Measurements from ENCODE around the gene HSF5. TPM values are rescaled to one million over a fixed set of nuclear protein-coding genes. Genes with fewer than 3 reads are reported as not detected.

Gene HSF5
- total and polyA plus RNA-seq, 2 of the 13 experiments (the other 11 are each of a cell fraction or from before 2014, with no cell fraction given), result not detected

DNA sequence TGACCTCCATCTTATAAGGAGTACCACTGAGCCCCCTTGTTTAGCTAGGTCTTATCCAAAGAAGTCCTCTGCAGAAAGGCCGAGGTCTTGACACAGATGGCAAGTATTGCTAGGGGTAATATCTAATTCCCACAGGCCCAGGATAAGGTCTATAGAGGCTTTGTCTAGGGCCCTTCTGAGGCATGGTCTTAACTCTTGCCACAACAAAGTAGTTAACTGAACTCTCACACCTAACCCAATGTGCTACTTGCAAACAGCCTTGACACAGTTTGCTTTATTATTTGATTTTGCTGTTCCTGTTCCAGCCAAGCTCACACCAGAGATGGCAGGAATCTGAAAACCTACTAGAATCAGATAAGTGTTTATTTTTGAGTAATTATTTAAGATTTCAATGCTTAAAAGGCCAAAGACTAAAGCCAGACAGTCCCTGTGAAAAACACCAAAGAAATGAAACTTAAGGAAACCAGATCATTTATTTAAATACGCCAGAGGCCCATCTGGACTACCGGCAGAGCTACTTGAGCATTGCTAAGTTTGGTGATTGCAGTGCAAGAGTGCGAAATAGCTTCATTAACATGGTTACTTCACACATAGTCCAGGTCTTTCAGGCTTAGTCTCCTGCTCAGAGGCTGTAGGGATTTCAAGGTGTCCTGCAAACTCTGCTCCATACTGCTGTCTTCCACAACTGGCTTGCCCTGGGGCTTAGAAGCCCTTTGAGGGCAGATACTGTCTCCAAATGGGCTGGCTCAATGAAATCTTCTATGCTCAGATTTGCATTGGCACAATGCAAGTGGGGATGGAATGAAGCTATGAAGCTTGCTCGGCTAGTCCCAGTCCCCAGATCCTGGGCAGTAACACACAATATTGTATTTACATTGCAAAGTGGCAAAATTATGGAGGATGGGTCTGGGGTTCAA lies 107.7 kb downstream of the HSF5 start:
- intact Hi-C loops (cut with micrococcal nuclease; ENCODE audit: unreplicated experiment), result loop anchor here (1.0 to 2.0 kb wide), 6 partner anchors 11 to 43 kb away; partner anchors contain the start of genes RNF43 and SUPT4H1
- TSS peak; percentile 26 for BruUV-seq (replicated peaks)
- H3K9me3 ChIP-seq (ENCODE audit: low read length), result no peaks in the 10 kb centered on the region
- TF ChIP-seq KLF12 (CRISPR knock-in tag; IDR thresholded peaks at IDR 0.05; ENCODE audit: borderline replicate concordance), result 0 out of 2 replicates have a peak, but pooled peaks have one; percentile 11
- TF ChIP-seq ZNF761 (CRISPR knock-in tag; conservative IDR thresholded peaks at IDR 0.05), result 0 out of 2 replicates have a peak, but pooled peaks have one; percentile 57
- TF ChIP-seq, protein P1, sequence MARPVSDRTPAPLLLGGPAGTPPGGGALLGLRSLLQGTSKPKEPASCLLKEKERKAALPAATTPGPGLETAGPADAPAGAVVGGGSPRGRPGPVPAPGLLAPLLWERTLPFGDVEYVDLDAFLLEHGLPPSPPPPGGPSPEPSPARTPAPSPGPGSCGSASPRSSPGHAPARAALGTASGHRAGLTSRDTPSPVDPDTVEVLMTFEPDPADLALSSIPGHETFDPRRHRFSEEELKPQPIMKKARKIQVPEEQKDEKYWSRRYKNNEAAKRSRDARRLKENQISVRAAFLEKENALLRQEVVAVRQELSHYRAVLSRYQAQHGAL (CRISPR knock-in tag; IDR thresholded peaks at IDR 0.05; ENCODE audit: not compliant biosample characterization), result no peak
- TF ChIP-seq ATF7-NPFF (CRISPR knock-in tag; IDR thresholded peaks at IDR 0.05; ENCODE audit: low read depth), result peak; percentile 40; the same call in 1 of the 2 replicates
- TF ChIP-seq ZBTB7A (CRISPR knock-in tag; IDR thresholded peaks at IDR 0.05), result 0 out of 2 replicates have a peak, but pooled peaks have one; percentile 4
- TF ChIP-seq TGIF2 (CRISPR knock-in tag; IDR thresholded peaks at IDR 0.05), result 0 out of 2 replicates have a peak, but pooled peaks have one; percentile 45
- TF ChIP-seq CHD4 (IDR thresholded peaks at IDR 0.05; ENCODE audit: borderline replicate concordance, low read length), result peak; percentile 23; the same call in 1 of the 2 replicates
- TF ChIP-seq MYC (CRISPR knock-in tag; IDR thresholded peaks at IDR 0.05; ENCODE audit: borderline replicate concordance), result no peak
- peak; percentile 16; the same call in 1 of the 2 replicates for TF ChIP-seq ZNF598 (CRISPR knock-in tag; IDR thresholded peaks at IDR 0.05; ENCODE audit: borderline replicate concordance)
- peak; percentile 12 for TF ChIP-seq POLR2G (IDR thresholded peaks at IDR 0.05; ENCODE audit: low read depth, low read length)
- 0 out of 2 replicates have a peak, but pooled peaks have one; percentile 14 for TF ChIP-seq MBD4 (IDR thresholded peaks at IDR 0.05; ENCODE audit: borderline replicate concordance, low read length)
- TF ChIP-seq ZC3H13 (CRISPR knock-in tag; IDR thresholded peaks at IDR 0.05), result peak; percentile 75; the same call in 1 of the 2 replicates
- no peak for TF ChIP-seq CENPT (CRISPR knock-in tag; IDR thresholded peaks at IDR 0.05; ENCODE audit: low read depth)
- no peak for TF ChIP-seq SOX13 (IDR thresholded peaks at IDR 0.05)
- peak in 1 of 2 experiments; percentile 23; a peak in 1 of 4 replicates for TF ChIP-seq SOX13 (CRISPR knock-in tag; conservative IDR thresholded peaks at IDR 0.05 in 1 of 2, IDR thresholded peaks at IDR 0.05 in 1 of 2)
- 0 out of 2 replicates have a peak, but pooled peaks have one; percentile 46 for TF ChIP-seq ZBTB34 (CRISPR knock-in tag; IDR thresholded peaks at IDR 0.05)
- TF ChIP-seq FIP1L1 (IDR thresholded peaks at IDR 0.05; ENCODE audit: borderline replicate concordance, insufficient read depth, low read depth, low read length), result peak; percentile 10; the same call in 1 of the 2 replicates
- TF ChIP-seq SIX1 (CRISPR knock-in tag; IDR thresholded peaks at IDR 0.05; ENCODE audit: borderline replicate concordance), result no peak
- TF ChIP-seq ZSCAN30 (CRISPR knock-in tag; IDR thresholded peaks at IDR 0.05), result peak; percentile 60; the same call in 1 of the 2 replicates
- 0 out of 2 replicates have a peak, but pooled peaks have one; percentile 21 for TF ChIP-seq ARID2 (CRISPR knock-in tag; IDR thresholded peaks at IDR 0.05; ENCODE audit: borderline replicate concordance)
- TF ChIP-seq ZNF543 (CRISPR knock-in tag; IDR thresholded peaks at IDR 0.05), result peak; percentile 8; the same call in 1 of the 2 replicates

More for the DNA sequence above, 107.7 kb downstream of the HSF5 start:
- POLR2A ChIA-PET, result interaction anchor here (1.0 to 9.7 kb wide), 18 partner anchors 10 to 251 kb away, joined by 3 to 458 read pairs (median 8); partner anchors contain the start of genes RNF43 and SUPT4H1
- WGBS (ENCODE audit: low lambda C conversion rate), result 77% methylated on average over 5 of the region's 5 CpGs
- in situ Hi-C loops (cut with HindIII; ENCODE audit: extremely low pct_ligation_motif_present, low pct_unique_long_range_greater_than_20kb), result no loop called here
- peak overlapping the region; percentile 72 for H3K9ac ChIP-seq (ENCODE audit: insufficient read depth, low read depth, low read length)
- H4K20me1 ChIP-seq (ENCODE audit: insufficient read depth, low read length), result no peaks in the 10 kb centered on the region
- DNase-seq (ENCODE audit: low spot score) (no peak), FAIRE-seq (no peak), ATAC-seq (no peak; the same call in 2 of the 3 replicates)
- CTCF ChIA-PET (ENCODE audit: low intra/inter-chr PET ratio, low total read pairs), result no interaction called here
- no peaks in the 10 kb centered on the region for H3K27me3 ChIP-seq (ENCODE audit: control insufficient read depth in 1 of 2, insufficient read depth in 2 of 2, low read length in 2 of 2)
- H3K4me2 ChIP-seq (ENCODE audit: low read depth, low read length), result peak overlapping the region; percentile 77
- no peak overlapping the region for H2AFZ ChIP-seq (ENCODE audit: low read length)
- peaks cover 10 to 15% of the 10 kb centered on the region in 2 experiments for H3K36me3 ChIP-seq (replicated peaks in 1 of 2; ENCODE audit: control insufficient read depth in 1 of 2, insufficient read depth in 2 of 2, low read length in 2 of 2)
- H3K27ac ChIP-seq (ENCODE audit: extremely low read length, insufficient read depth, low read length), result peak overlapping the region; percentile 93
- H3K4me3 ChIP-seq (replicated peaks in 1 of 3; ENCODE audit: insufficient read depth in 1 of 3, low read depth in 2 of 3, low read length in 3 of 3), result peak overlapping the region in 1 of 3 experiments; percentile 36; a peak in 1 of 6 replicates
- H3K79me2 ChIP-seq (ENCODE audit: insufficient read depth, low read length), result peaks cover 97% of the 10 kb centered on the region
- peaks cover 100% of the 10 kb centered on the region for H3K4me1 ChIP-seq (ENCODE audit: insufficient read depth, low read length)

Measured in HepG2 (cell line).